Breast epithelium (tissue), 4 donors: ENCODE results near the gene OR1F1. TPM values are rescaled to one million over a fixed set of nuclear protein-coding genes. Genes with fewer than 3 reads are reported as not detected.
"Not testable (repeated sequence)": the region's sequence is repeated elsewhere in the genome, so short reads cannot be mapped to it uniquely, and the experiment has no call there.

Experiments used
- DNase-seq, 2 donors: peaks; one replicate each; pipeline ENCODE4 v3.0.0-alpha.2; 2019; ENCODE audit warnings: low spot score in 2 of 2
- H3K27ac ChIP-seq, 2 donors: fragments of 200-600 bp; sonication (generic) in 1 of 2; one replicate each; pipeline ENCODE4 v1.5.1; 2016 to 2019; ENCODE audit warnings: mild to moderate bottlenecking in 1 of 2
- H3K27me3 ChIP-seq, 2 donors: fragments of 200-600 bp; sonication (generic) in 1 of 2; one replicate each; pipeline versions ENCODE4 v1.5.1 to v1.6.0; 2017 to 2019; ENCODE audit warnings: control low read depth in 1 of 2, mild to moderate bottlenecking in 1 of 2
- H3K36me3 ChIP-seq: fragments of 200-600 bp; one replicate; pipeline ENCODE4 v1.5.1; 2019
- H3K4me1 ChIP-seq, 2 donors: fragments of 200-600 bp; sonication (generic); one replicate each; pipeline ENCODE4 v1.5.1; 2016 to 2019; ENCODE audit warnings: control low read depth in 1 of 2
- H3K4me3 ChIP-seq, 3 donors: fragments of 200-600 bp; sonication (generic); 1 replicate in 2 of 3; 2 replicates in 1 of 3; pipeline ENCODE4 v1.5.1; 2016 to 2019; ENCODE audit warnings: mild to moderate bottlenecking in 3 of 3, moderate library complexity in 2 of 3
- H3K9me3 ChIP-seq, 2 donors: fragments of 200-600 bp; sonication (generic) in 1 of 2; one replicate each; pipeline ENCODE4 v1.5.1; 2016 to 2019; ENCODE audit warnings: control low read depth in 1 of 2
- CTCF ChIP-seq, 3 donors: fragments of 450-650 bp; IDR thresholded peaks; one replicate each; pipeline ENCODE4 v1.5.1; 2016 to 2017; ENCODE audit warnings: antibody characterized with exemption in 3 of 3, mild to moderate bottlenecking in 3 of 3, moderate library complexity in 3 of 3
- POLR2A ChIP-seq: fragments of 450-650 bp; IDR thresholded peaks from one replicate; pipeline ENCODE4 v1.6.1; 2016; ENCODE audit warnings: antibody characterized with exemption, mild to moderate bottlenecking, moderate library complexity
- POLR2AphosphoS5 ChIP-seq, 3 donors: sonication (generic); formaldehyde crosslinking; IDR thresholded peaks; one replicate each; pipeline ENCODE4 v1.6.1; 2017; ENCODE audit warnings: antibody characterized with exemption in 3 of 3
- intact Hi-C: fragments of 100-400 bp; cut with DNase I; formaldehyde crosslinking; loops from one replicate; pipeline ENCODE4 v1.15.1; 2023; ENCODE audit warnings: low total_unique reads
- total RNA-seq, 3 donors: library from RNA; depleted of rRNA; stranded (reverse); fragments of >200 nt; gene quantifications; one replicate each; pipeline ENCODE4 v1.1.0, GENCODE V29; 2016

OR1F1 gene
- total RNA-seq, 3 donors from 2014 or later, result not detected

- no peak for DNase-seq
- Histone ChIP-seq H3K4me3 (no peak overlapping the region), H3K27me3 (peaks cover 0 to 13% of the 10 kb centered on the region in 2 donors), H3K36me3 (no peaks in the 10 kb centered on the region), H3K9me3 (no peaks in the 10 kb centered on the region), H3K4me1 (no peaks in the 10 kb centered on the region), H3K27ac (no peak overlapping the region)
- intact Hi-C loops, result loop anchor here (10.0 kb wide), 1 partner anchor 110 kb away; no protein-coding TSS in a partner anchor
- TF ChIP-seq POLR2AphosphoS5 (IDR thresholded peaks at IDR 0.05) (no peak), POLR2A (no peak), CTCF (IDR thresholded peaks at IDR 0.05) (no peak)
Observed at GRCh38 chr16:3164121-3164991, 23.6 kb upstream of the OR1F1 start.

- TF ChIP-seq CTCF (IDR thresholded peaks at IDR 0.05) (no peak), POLR2AphosphoS5 (IDR thresholded peaks at IDR 0.05) (no peak)
- intact Hi-C loops, result loop anchor here (10.0 kb wide), 1 partner anchor 110 kb away; no protein-coding TSS in a partner anchor
- Histone ChIP-seq H3K27ac (no peak overlapping the region), H3K4me3 (peak overlapping the region in 2 of 3 donors; percentile 32 to 60), H3K9me3 (no peaks in the 10 kb centered on the region), H3K27me3 (peaks cover 0 to 22% of the 10 kb centered on the region in 2 donors), H3K4me1 (no peaks in the 10 kb centered on the region), H3K36me3 (no peaks in the 10 kb centered on the region)
- no peak for DNase-seq
Observed at GRCh38 chr16:3165111-3165822, 22.7 kb upstream of the OR1F1 start.

- TF ChIP-seq POLR2AphosphoS5 (IDR thresholded peaks at IDR 0.05), result no peak
- no peak for TF ChIP-seq POLR2A
- TF ChIP-seq CTCF (IDR thresholded peaks at IDR 0.05), result no peak
- H3K27me3 ChIP-seq, result peaks cover 0 to 34% of the 10 kb centered on the region in 2 donors
- intact Hi-C loops, result loop anchor here (10.0 kb wide), 1 partner anchor 112 kb away; no protein-coding TSS in a partner anchor
Observed at GRCh38 chr16:3166505-3166886, 21.5 kb upstream of the OR1F1 start.

GRCh38 chr16:3168729-3169128, 19.3 kb upstream of the OR1F1 start:
- DNase-seq, H3K4me3 ChIP-seq, H3K27ac ChIP-seq, H3K4me1 ChIP-seq, H3K36me3 ChIP-seq, H3K9me3 ChIP-seq: not testable (repeated sequence)
- H3K27me3 ChIP-seq, result peaks cover 0 to 56% of the 10 kb centered on the region in 2 donors
- intact Hi-C loops, result loop anchor here (10.0 kb wide), 1 partner anchor 114 kb away; no protein-coding TSS in a partner anchor

More at GRCh38 chr16:3166505-3166886, 21.5 kb upstream of the OR1F1 start:
- no peak overlapping the region for H3K4me3 ChIP-seq
- H3K36me3 ChIP-seq, result no peaks in the 10 kb centered on the region
- DNase-seq, result no peak
- no peaks in the 10 kb centered on the region for H3K9me3 ChIP-seq
- H3K27ac ChIP-seq, result no peak overlapping the region
- no peaks in the 10 kb centered on the region for H3K4me1 ChIP-seq

GRCh38 chr16:3170440-3171180, 17.4 kb upstream of the OR1F1 start:
- Histone ChIP-seq H3K9me3 (no peaks in the 10 kb centered on the region), H3K27me3 (peaks cover 6 to 75% of the 10 kb centered on the region in 2 donors), H3K4me3 (peak overlapping the region in 2 of 3 donors; percentile 36 to 52), H3K4me1 (no peaks in the 10 kb centered on the region), H3K27ac (no peak overlapping the region), H3K36me3 (no peaks in the 10 kb centered on the region)
- DNase-seq, result no peak
- intact Hi-C loops, result no loop called here
- TF ChIP-seq CTCF (IDR thresholded peaks at IDR 0.05) (no peak), POLR2A (no peak), POLR2AphosphoS5 (IDR thresholded peaks at IDR 0.05) (no peak)
